T-cell (primary cell): ENCODE data around the gene LAIR1. TPM values are rescaled to one million over a fixed set of nuclear protein-coding genes. Genes with fewer than 3 reads are reported as not detected.
"Not testable (repeated sequence)": the region's sequence is repeated elsewhere in the genome, so short reads cannot be mapped to it uniquely, and the experiment has no call there.

Experiments
- ATAC-seq, 4 experiments: fragments of 200-7000 bp in 3 of 4; fragments of 150-1000 bp in 1 of 4; cut with Tn5 transposase; replicated peaks in 1 of 4; 1 replicate in 3 of 4; 2 replicates in 1 of 4; pipeline ENCODE4 v1.10.0; 2021; ENCODE audit warnings: moderate library complexity in 3 of 4, mild to moderate bottlenecking in 2 of 4, moderate number of reproducible peaks in 1 of 4
- CTCF ChIA-PET, 2 donors: fragments of 300-600 bp; sonication (Branson Sonifier 250); formaldehyde crosslinking; loops; one replicate each; lab custom pipeline; 2022; ENCODE audit warnings: antibody characterized with exemption in 2 of 2; lab: Charles Lee
- POLR2A ChIA-PET, 2 donors: fragments of 300-600 bp; sonication (Branson Sonifier 250); formaldehyde crosslinking; loops; one replicate each; lab custom pipeline; 2022; ENCODE audit warnings: antibody characterized with exemption in 2 of 2; lab: Charles Lee
- DNase-seq, 35 experiments: peaks; one replicate each; pipeline versions ENCODE4 v3.0.0 to v3.0.0-alpha.2; 2013 to 2023
- H3K27ac ChIP-seq: one replicate; pipeline ENCODE4 v1.5.1; 2013; ENCODE audit warnings: low read length
- H3K27me3 ChIP-seq, 2 experiments: replicated peaks in 1 of 2; 1 replicate in 1 of 2; 2 replicates in 1 of 2; pipeline versions ENCODE4 v1.6.1 to v1.7.0; 2013; ENCODE audit warnings: low read length in 1 of 2, mixed read lengths in 1 of 2; ENCODE audit not compliant: control insufficient read depth in 2 of 2, insufficient read depth in 2 of 2; ENCODE audit errors: extremely low read depth in 1 of 2
- H3K36me3 ChIP-seq, 2 donors: 1 replicate in 1 of 2; 2 replicates in 1 of 2; pipeline versions ENCODE4 v1.6.1 to v1.7.0; 2013; ENCODE audit warnings: low read length in 1 of 2; ENCODE audit not compliant: control insufficient read depth in 2 of 2, insufficient read depth in 1 of 2; ENCODE audit errors: extremely low read depth in 1 of 2
- H3K4me1 ChIP-seq, 2 experiments: 1 replicate in 1 of 2; 2 replicates in 1 of 2; pipeline versions ENCODE4 v1.6.1 to v1.7.0; 2013; ENCODE audit warnings: low read length in 2 of 2, mixed read lengths in 1 of 2; ENCODE audit not compliant: insufficient read depth in 2 of 2, control insufficient read depth in 1 of 2; ENCODE audit errors: extremely low read depth in 1 of 2
- H3K4me3 ChIP-seq, 2 donors: 1 replicate in 1 of 2; 2 replicates in 1 of 2; pipeline versions ENCODE4 v1.5.1 to v1.7.0; 2013; ENCODE audit warnings: mild to moderate bottlenecking in 2 of 2, low read length in 1 of 2, moderate library complexity in 1 of 2; ENCODE audit not compliant: control insufficient read depth in 1 of 2; ENCODE audit errors: extremely low read depth in 1 of 2
- H3K9me3 ChIP-seq: 2 replicates; pipeline ENCODE4 v1.7.0; 2013
- H3K27ac Mint-ChIP-seq, 2 donors: one replicate each; pipeline ENCODE4 v1.8.0; 2020 to 2021; ENCODE audit warnings: mild to moderate bottlenecking in 2 of 2, mixed read lengths in 2 of 2
- H3K27me3 Mint-ChIP-seq, 2 donors: one replicate each; pipeline ENCODE4 v1.8.0; 2021 to 2022; ENCODE audit warnings: mixed read lengths in 2 of 2
- H3K36me3 Mint-ChIP-seq: one replicate; pipeline ENCODE4 v1.8.0; 2021; ENCODE audit warnings: mixed read lengths
- H3K4me1 Mint-ChIP-seq, 3 donors: one replicate each; pipeline ENCODE4 v1.8.0; 2020 to 2022; ENCODE audit warnings: mixed read lengths in 3 of 3, mild to moderate bottlenecking in 1 of 3
- H3K4me3 Mint-ChIP-seq, 3 donors: one replicate each; pipeline ENCODE4 v1.8.0; 2020 to 2022; ENCODE audit warnings: mild to moderate bottlenecking in 3 of 3, mixed read lengths in 3 of 3, moderate library complexity in 3 of 3
- H3K9me3 Mint-ChIP-seq, 3 donors: one replicate each; pipeline ENCODE4 v1.8.0; 2020 to 2022; ENCODE audit warnings: mixed read lengths in 3 of 3
- WGBS: methylation state at CpG from one replicate; pipeline ENCODE4 v1.1.5; 2013; ENCODE audit warnings: missing lambda C conversion rate; ENCODE audit not compliant: insufficient coverage; 5-methylcytosine and 5-hydroxymethylcytosine counted together
- total RNA-seq, 35 experiments: library from RNA in 6 of 35; stranded (reverse) in 6 of 35; fragments of 120-200 nt in 1 of 35; gene quantifications; one replicate each; pipeline versions ENCODE4 v1.2.1 to v1.2.4 and lab custom pipeline; 2013 to 2026

Gene LAIR1
- total RNA-seq, 5 donors from 2014 or later (not counting 1 experiment from before 2014, with no cell fraction given): 40.2 to 66.0 (median 59.7) TPM

DNA sequence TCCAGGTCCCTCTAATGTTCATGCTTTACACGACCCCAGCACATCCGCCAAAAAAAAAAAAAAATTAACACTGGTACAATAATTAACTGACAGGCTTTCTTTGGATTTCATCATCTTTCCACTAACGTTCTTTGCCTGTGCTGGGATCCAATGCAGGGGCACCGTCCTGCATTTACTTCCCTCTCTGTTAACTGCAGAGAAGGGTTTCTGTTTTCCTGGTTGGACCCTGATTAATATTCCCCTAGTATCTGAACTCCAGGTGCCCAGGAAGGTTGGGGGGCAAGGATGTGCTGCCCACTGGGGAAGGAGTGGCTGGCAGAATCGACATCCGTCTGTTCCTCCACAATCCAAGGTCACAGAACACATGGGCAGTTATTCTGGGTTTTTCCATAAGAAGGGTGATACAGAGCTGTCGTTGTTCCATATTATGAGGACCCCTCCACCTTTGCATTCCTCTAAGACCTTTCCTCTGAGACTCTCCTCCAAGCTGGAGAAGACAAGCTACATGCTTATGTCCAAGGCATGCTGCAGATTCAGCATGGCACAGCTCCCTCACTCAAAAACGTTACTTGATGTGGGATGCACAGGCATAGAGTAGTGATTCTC lies 4.5 kb upstream of the LAIR1 start:
- Mint-ChIP-seq H3K4me1 (peaks cover 64 to 85% (median 76%) of the 10 kb centered on the region in 3 donors), H3K9me3 (no peaks in the 10 kb centered on the region), H3K4me3 (peak overlapping the region; percentile 74 to 88 (median 86)), H3K27ac (peak overlapping the region; percentile 96 to 97), H3K36me3 (no peaks in the 10 kb centered on the region), H3K27me3 (no peaks in the 10 kb centered on the region)
- no peaks in the 10 kb centered on the region for H3K9me3 ChIP-seq
- ChIA-PET CTCF (interaction anchor here in 1 of 2 donors (2.1 kb wide), 1 partner anchor 22 kb away, joined by 6 read pairs; no protein-coding TSS in a partner anchor), POLR2A (no interaction called here)
- H3K36me3 ChIP-seq: no peaks in the 10 kb centered on the region
- ATAC-seq (no peak), DNase-seq (no peak)
- peak overlapping the region; percentile 49 to 69 for H3K4me3 ChIP-seq
- H3K4me1 ChIP-seq: peaks cover 44 to 76% of the 10 kb centered on the region in 2 experiments
- WGBS: 40% methylated on average over 2 of the region's 8 CpGs
- H3K27me3 ChIP-seq: no peaks in the 10 kb centered on the region
- H3K27ac ChIP-seq: peak overlapping the region; percentile 45

DNA sequence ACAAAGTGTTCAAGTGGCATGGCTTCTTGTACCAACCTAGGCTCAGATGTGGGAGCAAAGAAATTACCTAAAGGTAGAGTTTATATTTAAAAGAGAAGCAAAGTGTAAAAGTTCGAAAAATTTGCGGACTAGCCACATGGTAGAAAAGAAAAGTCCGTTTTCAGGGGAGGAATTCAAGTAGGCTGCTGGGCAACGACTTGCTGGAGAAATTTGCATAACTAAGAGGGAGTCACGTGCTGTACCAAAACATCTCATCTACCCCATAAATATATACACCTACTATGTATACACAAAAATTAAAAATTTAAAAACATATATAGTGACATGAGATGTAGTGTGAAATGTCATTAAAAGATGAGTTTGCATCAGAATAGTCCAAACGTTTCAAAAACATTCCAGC lies 2.1 kb upstream of the LAIR1 start:
- H3K9me3 ChIP-seq: no peaks in the 10 kb centered on the region

DNA sequence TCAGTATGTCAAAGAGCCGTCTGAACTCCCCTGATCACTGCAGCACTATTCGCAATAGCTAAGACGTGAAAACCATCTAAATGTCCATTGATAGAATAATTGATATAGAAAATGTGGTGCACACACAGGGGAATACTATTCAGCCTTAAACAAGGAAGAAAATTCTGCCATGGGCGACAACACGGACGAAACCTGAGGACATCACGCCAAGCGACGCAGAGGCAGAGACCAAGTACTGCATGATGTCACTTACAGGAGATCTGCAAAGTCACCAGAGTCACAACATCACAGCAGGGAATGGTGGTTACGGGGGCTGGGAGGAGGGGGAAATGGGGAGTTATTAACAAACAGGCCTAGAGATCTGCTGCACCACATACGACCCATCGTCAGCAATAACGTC lies 1.1 kb upstream of the LAIR1 start:
- WGBS: 95% methylated on average over 6 of the region's 13 CpGs

More for the DNA sequence above, 2.1 kb upstream of the LAIR1 start:
- Histone ChIP-seq H3K27me3 (no peaks in the 10 kb centered on the region), H3K27ac (no peak overlapping the region), H3K4me3 (no peak overlapping the region), H3K36me3 (no peaks in the 10 kb centered on the region), H3K4me1 (peaks cover 35 to 69% of the 10 kb centered on the region in 2 experiments)
- H3K27me3 Mint-ChIP-seq: no peaks in the 10 kb centered on the region
- 80% methylated on average over 1 of the region's 6 CpGs for WGBS
- H3K36me3 Mint-ChIP-seq: peaks cover 7% of the 10 kb centered on the region
- no peaks in the 10 kb centered on the region for H3K9me3 Mint-ChIP-seq
- H3K27ac Mint-ChIP-seq: peak overlapping the region; percentile 63 to 84
- peaks cover 67 to 90% (median 80%) of the 10 kb centered on the region in 3 donors for H3K4me1 Mint-ChIP-seq
- ChIA-PET POLR2A (no interaction called here), CTCF (no interaction called here)
- DNase-seq (no peak), ATAC-seq (no peak)
- H3K4me3 Mint-ChIP-seq: peak overlapping the region in 1 of 3 donors; percentile 97

DNA sequence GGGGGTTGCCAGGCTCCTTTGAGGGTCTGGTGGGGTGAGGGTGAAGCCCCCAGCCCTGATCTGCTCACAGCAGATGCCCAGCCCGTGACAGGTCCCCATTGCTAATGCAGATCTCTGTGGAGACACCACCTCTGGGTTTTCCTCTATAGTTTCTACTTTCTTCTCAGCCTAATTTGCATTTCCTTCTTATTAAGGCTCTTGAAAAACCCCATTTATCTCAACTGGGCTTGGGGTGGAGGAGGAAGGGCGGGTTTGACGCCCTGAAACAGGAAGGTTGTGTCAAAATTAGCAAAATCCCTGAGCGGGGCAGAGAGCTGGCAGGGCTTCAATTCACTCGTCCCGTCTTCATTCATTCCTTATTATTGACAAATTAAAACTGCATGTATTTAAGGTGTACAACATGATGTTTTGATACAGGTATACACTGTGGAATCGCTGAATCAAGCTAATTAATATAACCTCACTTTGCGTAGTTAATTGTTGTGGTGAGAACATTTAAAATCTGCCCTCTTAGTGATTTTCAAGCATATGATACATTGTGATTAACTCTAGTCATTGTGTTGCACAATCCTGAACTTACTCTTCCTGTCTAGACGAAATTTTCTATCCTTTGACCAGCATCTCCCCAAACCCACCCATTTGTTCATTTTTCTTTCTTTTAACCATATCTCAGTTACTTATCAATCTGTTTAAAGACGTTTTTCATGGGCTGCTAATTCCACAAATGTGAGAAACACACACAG lies 2.9 kb downstream of the LAIR1 start:
- H3K27me3 Mint-ChIP-seq, DNase-seq, H3K36me3 ChIP-seq, H3K27me3 ChIP-seq, H3K9me3 ChIP-seq, POLR2A ChIA-PET, H3K9me3 Mint-ChIP-seq: not testable (repeated sequence)
- peak; percentile 14 to 54 (median 22) for ATAC-seq
- peaks cover 9 to 57% of the 10 kb centered on the region in 2 experiments for H3K4me1 ChIP-seq
- peak overlapping the region; percentile 74 for H3K27ac ChIP-seq
- CTCF ChIA-PET: interaction anchor here in 1 of 2 donors (1.1 kb wide), 1 partner anchor 27 kb away, joined by 4 read pairs; no protein-coding TSS in a partner anchor
- Mint-ChIP-seq H3K4me3 (peak overlapping the region; percentile 91 to 97 (median 93)), H3K4me1 (peaks cover 45 to 66% (median 62%) of the 10 kb centered on the region in 3 donors), H3K36me3 (peaks cover 12% of the 10 kb centered on the region), H3K27ac (peak overlapping the region; percentile 96 to 98)
- H3K4me3 ChIP-seq: peak overlapping the region in 1 of 2 donors; percentile 21
- 0% methylated on average over 1 of the region's 10 CpGs for WGBS

More for the DNA sequence above, 1.1 kb upstream of the LAIR1 start:
- POLR2A ChIA-PET, H3K27me3 Mint-ChIP-seq, H3K36me3 Mint-ChIP-seq, DNase-seq, H3K9me3 Mint-ChIP-seq, H3K27ac ChIP-seq, ATAC-seq, H3K36me3 ChIP-seq, H3K4me3 ChIP-seq, H3K9me3 ChIP-seq, H3K27me3 ChIP-seq: not testable (repeated sequence)
- H3K27ac Mint-ChIP-seq: peak overlapping the region; percentile 53 to 84
- H3K4me3 Mint-ChIP-seq: peak overlapping the region in 1 of 3 donors; percentile 97
- H3K4me1 ChIP-seq: peaks cover 27 to 70% of the 10 kb centered on the region in 2 experiments
- H3K4me1 Mint-ChIP-seq: peaks cover 69 to 91% (median 81%) of the 10 kb centered on the region in 3 donors
- CTCF ChIA-PET: interaction anchor here (0.6 to 1.3 kb wide), 4 partner anchors 23 to 98 kb away, joined by 3 to 5 read pairs (median 4); partner anchors contain the start of gene LENG9 (in 1 of the 2)

DNA sequence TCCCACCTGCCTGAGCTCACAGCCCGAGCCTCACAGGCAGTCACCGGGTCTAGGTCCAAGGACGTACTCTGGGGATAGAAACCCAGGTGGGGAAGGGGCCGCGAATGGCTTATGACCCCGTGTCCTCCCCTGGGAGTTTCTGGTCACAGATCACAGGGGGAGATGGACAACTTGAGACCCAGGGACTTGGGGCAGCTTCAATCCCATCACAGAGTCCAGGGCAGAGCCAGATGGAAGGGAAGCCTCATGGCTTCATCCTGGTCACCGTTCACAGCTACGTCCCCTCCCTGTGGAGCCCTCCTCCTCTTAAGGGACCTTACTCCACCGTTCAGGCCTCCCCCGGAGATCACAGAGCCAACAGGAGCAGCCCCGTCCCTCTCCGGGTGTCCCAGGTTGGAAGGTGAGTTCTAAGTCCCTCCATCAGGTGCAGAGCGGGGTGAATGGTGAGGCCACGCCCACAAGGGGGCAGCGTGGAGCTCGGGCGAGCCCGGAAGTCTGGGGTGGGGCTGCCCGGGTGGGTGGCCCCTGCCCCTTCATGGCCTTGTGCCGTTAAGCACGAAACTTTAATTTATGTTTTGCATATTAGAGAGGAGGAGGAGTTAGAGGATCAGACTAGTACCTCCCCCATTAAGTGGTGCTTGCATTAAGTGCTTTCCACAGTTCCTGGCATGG lies 5.4 kb downstream of the LAIR1 start:
- Histone ChIP-seq H3K4me1 (peaks cover 5 to 37% of the 10 kb centered on the region in 2 experiments), H3K36me3 (peaks cover 0 to 25% of the 10 kb centered on the region in 2 donors)
- H3K27ac Mint-ChIP-seq, H3K27me3 ChIP-seq, H3K9me3 Mint-ChIP-seq, H3K9me3 ChIP-seq, H3K4me3 Mint-ChIP-seq, H3K4me3 ChIP-seq, H3K27ac ChIP-seq, POLR2A ChIA-PET, H3K27me3 Mint-ChIP-seq, CTCF ChIA-PET: not testable (repeated sequence)
- 93% methylated on average over 3 of the region's 21 CpGs for WGBS
- peak; percentile 88 to 90 (median 90) for ATAC-seq
- Mint-ChIP-seq H3K4me1 (peaks cover 33 to 42% (median 39%) of the 10 kb centered on the region in 3 donors), H3K36me3 (peaks cover 27% of the 10 kb centered on the region)
- DNase-seq: peak in 34 of 35 experiments; percentile 36 to 79 (median 66)

DNA sequence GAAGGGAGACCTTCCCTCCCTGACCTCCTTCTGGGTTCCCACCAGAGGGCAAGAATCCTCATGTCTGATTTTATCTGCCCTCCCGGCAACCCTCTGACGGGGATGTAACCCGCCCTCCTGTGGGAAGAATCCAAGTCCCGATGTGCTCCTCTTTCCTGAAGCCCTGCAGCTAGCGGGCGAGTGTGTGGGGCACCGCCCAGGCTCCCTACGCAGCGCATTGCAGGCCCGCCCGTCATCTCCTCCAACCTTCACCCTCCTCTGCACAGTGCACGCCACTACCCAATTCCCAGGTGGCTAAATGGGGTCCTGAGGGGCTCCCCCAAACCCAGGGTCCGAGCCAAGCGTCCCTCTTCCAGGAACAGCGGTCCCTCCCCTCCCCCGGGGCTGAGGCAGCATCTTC lies 7.3 kb downstream of the LAIR1 start:
- Histone ChIP-seq H3K27me3 (no peaks in the 10 kb centered on the region), H3K27ac (no peak overlapping the region), H3K9me3 (no peaks in the 10 kb centered on the region), H3K4me3 (no peak overlapping the region), H3K4me1 (peaks cover 5 to 22% of the 10 kb centered on the region in 2 experiments), H3K36me3 (peaks cover 0 to 28% of the 10 kb centered on the region in 2 donors)
- WGBS: 96% methylated on average over 9 of the region's 16 CpGs
- Mint-ChIP-seq H3K4me1 (peaks cover 27 to 33% (median 32%) of the 10 kb centered on the region in 3 donors), H3K9me3 (no peaks in the 10 kb centered on the region), H3K36me3 (peaks cover 27% of the 10 kb centered on the region), H3K27me3 (no peaks in the 10 kb centered on the region), H3K27ac (no peak overlapping the region), H3K4me3 (no peak overlapping the region)
- ATAC-seq (no peak), DNase-seq (no peak)
- ChIA-PET POLR2A (no interaction called here), CTCF (interaction anchor here in 1 of 2 donors (1.0 kb wide), 1 partner anchor 33 kb away, joined by 6 read pairs; no protein-coding TSS in a partner anchor)
